Head of caudate nucleus (tissue), 42 donors: ENCODE results near the gene PCYT1B.
"Not testable (repeated sequence)": the region's sequence is repeated elsewhere in the genome, so short reads cannot be mapped to it uniquely, and the experiment has no call there.

Source experiments
- DNase-seq, 42 donors: peaks; one replicate each; pipeline versions ENCODE4 v3.0.0 to v3.0.0-alpha.2; 2020 to 2021; ENCODE audit warnings: mixed read lengths in 7 of 42
- intact Hi-C: fragments of 100-400 bp; cut with DNase I; formaldehyde crosslinking; loops from one replicate; pipeline ENCODE4 v1.15.0; 2022

PCYT1B gene

GRCh38 chrX:24647257-24648058 lies at the start of gene PCYT1B:
PCYT1B (minus strand) TSS chrX:24647347; CDS start chrX:24647105, 242 bp downstream.
- peak; percentile 56 to 90 (median 76) for DNase-seq
- intact Hi-C loops, result no loop called here

GRCh38 chrX:24696294-24696693 lies 49.1 kb upstream of the PCYT1B start:
- intact Hi-C loops, result no loop called here
- no peak for DNase-seq

- intact Hi-C loops, result no loop called here
- DNase-seq, result no peak
Observed at GRCh38 chrX:24694825-24695224, 47.7 kb upstream of the PCYT1B start.

- intact Hi-C loops, result no loop called here
- peak; percentile 83 to 96 (median 91) for DNase-seq
Observed at GRCh38 chrX:24693453-24694202, 46.5 kb upstream of the PCYT1B start, which contains the start of gene POLA1. POLA1 (plus strand) TSS chrX:24693918; CDS start chrX:24693962, 44 bp downstream.

GRCh38 chrX:24692305-24692704 lies 45.2 kb upstream of the PCYT1B start:
- intact Hi-C loops, result no loop called here
- DNase-seq, result no peak

GRCh38 chrX:24684048-24684447 lies 36.9 kb upstream of the PCYT1B start:
- no peak for DNase-seq
- intact Hi-C loops, result no loop called here

- intact Hi-C loops, result no loop called here
- DNase-seq, result no peak
Observed at GRCh38 chrX:24682739-24683432, 35.7 kb upstream of the PCYT1B start.

GRCh38 chrX:24676403-24677024 lies 29.4 kb upstream of the PCYT1B start:
- DNase-seq, result peak in 6 of 42 donors; percentile 5 to 51 (median 16)
- intact Hi-C loops, result no loop called here

- intact Hi-C loops, result no loop called here
Observed at GRCh38 chrX:24673424-24673823, 26.3 kb upstream of the PCYT1B start.

GRCh38 chrX:24672701-24673190 lies 25.6 kb upstream of the PCYT1B start:
- intact Hi-C loops, result no loop called here
- DNase-seq, result peak in 40 of 42 donors; percentile 15 to 82 (median 59)

More at GRCh38 chrX:24673424-24673823, 26.3 kb upstream of the PCYT1B start:
- no peak for DNase-seq

- no peak for DNase-seq
- intact Hi-C loops, result no loop called here
Observed at GRCh38 chrX:24668111-24668510, 21.0 kb upstream of the PCYT1B start.

- intact Hi-C loops, result no loop called here
- no peak for DNase-seq
Observed at GRCh38 chrX:24662352-24662751, 15.2 kb upstream of the PCYT1B start.

- DNase-seq, result no peak
- intact Hi-C loops, result no loop called here
Observed at GRCh38 chrX:24661292-24661691, 14.1 kb upstream of the PCYT1B start.

- DNase-seq, result no peak
- intact Hi-C loops, result no loop called here
Observed at GRCh38 chrX:24659646-24660045, 12.5 kb upstream of the PCYT1B start.

GRCh38 chrX:24659106-24659505 lies 12.0 kb upstream of the PCYT1B start:
- no peak for DNase-seq
- intact Hi-C loops, result no loop called here

- no peak for DNase-seq
- intact Hi-C loops, result no loop called here
Observed at GRCh38 chrX:24658421-24658820, 11.3 kb upstream of the PCYT1B start.

GRCh38 chrX:24657671-24658386 lies 10.7 kb upstream of the PCYT1B start:
- intact Hi-C loops, result no loop called here
- DNase-seq, result no peak

GRCh38 chrX:24655679-24656078 lies 8.5 kb upstream of the PCYT1B start:
- peak in 1 of 42 donors; percentile 36 for DNase-seq
- intact Hi-C loops, result not testable (repeated sequence)
